ENCODE measurements around the gene GSTM4. TPM values are rescaled to one million over a fixed set of nuclear protein-coding genes. Genes with fewer than 3 reads are reported as not detected.

Gene GSTM4
- total RNA-seq, 1 experiment from 2014 or later, result 24.6 TPM

- Histone ChIP-seq H4K20me1 (ENCODE audit: control insufficient read depth, insufficient read depth, insufficient read length) (no peaks in the 10 kb centered on the region), H2AK5ac (ENCODE audit: insufficient read length, low read length) (no peak overlapping the region), H3K27ac (ENCODE audit: insufficient read length, low read depth, low read length) (no peak overlapping the region), H3K9ac (ENCODE audit: extremely low read depth, insufficient read length, low read length) (no peak overlapping the region), H3K4me1 (ENCODE audit: insufficient read depth, low read length) (no peaks in the 10 kb centered on the region; the same call in 1 of the 2 replicates), H2BK5ac (ENCODE audit: insufficient read length, low read length) (no peak overlapping the region), H2AFZ (ENCODE audit: low read length) (no peak overlapping the region), H3K56ac (ENCODE audit: insufficient read length, low read depth, low read length) (no peak overlapping the region), H2BK20ac (ENCODE audit: low read depth, low read length, poor library complexity, severe bottlenecking) (no peak overlapping the region), H2BK120ac (ENCODE audit: low read depth, low read length, poor library complexity, severe bottlenecking) (no peak overlapping the region), H3K79me1 (ENCODE audit: insufficient read depth, low read depth, low read length, poor library complexity, severe bottlenecking) (no peaks in the 10 kb centered on the region), H3K4ac (ENCODE audit: low read depth, low read length) (no peak overlapping the region), H2BK15ac (ENCODE audit: low read depth, low read length) (no peak overlapping the region), H3K18ac (ENCODE audit: insufficient read length, low read depth, low read length) (no peak overlapping the region), H3K14ac (ENCODE audit: insufficient read depth, low read length) (no peak overlapping the region), H3K27me3 (ENCODE audit: insufficient read depth, low read length) (no peaks in the 10 kb centered on the region), H3K23ac (ENCODE audit: insufficient read length, low read depth, low read length) (no peak overlapping the region), H3T11ph (ENCODE audit: low read length) (no peak overlapping the region), H4K91ac (ENCODE audit: insufficient read length, low read depth, low read length) (no peak overlapping the region), H3K23me2 (ENCODE audit: insufficient read length, low read depth, low read length, poor library complexity, severe bottlenecking) (peaks cover 9% of the 10 kb centered on the region), H3K4me2 (ENCODE audit: insufficient read depth, insufficient read length, low read length) (no peak overlapping the region), H4K8ac (replicated peaks; ENCODE audit: insufficient read length, low read depth, low read length) (no peak overlapping the region), H3K79me2 (ENCODE audit: insufficient read depth, low read length) (no peaks in the 10 kb centered on the region), H2BK12ac (ENCODE audit: insufficient read length, low read depth, low read length) (no peak overlapping the region), H3K9me3 (ENCODE audit: control insufficient read depth, low read depth, low read length) (no peaks in the 10 kb centered on the region), H4K5ac (ENCODE audit: insufficient read length, low read depth, low read length) (no peak overlapping the region)
- Mint-ChIP-seq H3K4me3 (no peak overlapping the region), H3K4me1 (peaks cover 38 to 40% of the 10 kb centered on the region in 2 experiments), H3K27ac (no peak overlapping the region), H3K27me3 (ENCODE audit: low read depth) (no peaks in the 10 kb centered on the region), H3K9me3 (no peaks in the 10 kb centered on the region), H3K36me3 (ENCODE audit: insufficient read depth in 1 of 3, low read depth in 3 of 3) (no peaks in the 10 kb centered on the region)
- DNase-seq, result no peak
- WGBS (ENCODE audit: extremely low coverage, insufficient read length, low lambda C conversion rate), result no CpG with 5 or more reads among the region's 3 CpGs
- TF ChIP-seq CTCF (conservative IDR thresholded peaks at IDR 0.05), result no peak
These were observed 40.0 kb upstream of the GSTM4 start for GRCh38 chr1:109615879-109616278.

Measured in H9 (cell line).